ENCODE measurements around the gene PXDN.

Gene PXDN

GRCh38 chr2:1617425-1618021, 126.8 kb downstream of the PXDN start:
- DNase-seq (ENCODE audit: low read depth, low spot score), result no peak
- Histone ChIP-seq H3K4me3 (ENCODE audit: low read length) (no peak overlapping the region), H3K27ac (ENCODE audit: low read length) (no peak overlapping the region), H3K36me3 (ENCODE audit: control insufficient read depth, insufficient read depth, low read length) (no peaks in the 10 kb centered on the region), H3K4me1 (ENCODE audit: control insufficient read depth, insufficient read depth, low read length) (peaks cover 15% of the 10 kb centered on the region), H3K9me3 (ENCODE audit: control insufficient read depth, insufficient read depth, low read length) (no peaks in the 10 kb centered on the region), H3K27me3 (ENCODE audit: control insufficient read depth, insufficient read depth, low read length) (no peaks in the 10 kb centered on the region)
- WGBS (ENCODE audit: insufficient coverage, insufficient read length), result no CpG with 5 or more reads among the region's 11 CpGs

- no peaks in the 10 kb centered on the region for H3K27me3 ChIP-seq (ENCODE audit: control insufficient read depth, insufficient read depth, low read length)
- no CpG with 5 or more reads among the region's 10 CpGs for WGBS (ENCODE audit: insufficient coverage, insufficient read length)
- no peaks in the 10 kb centered on the region for H3K9me3 ChIP-seq (ENCODE audit: control insufficient read depth, insufficient read depth, low read length)
- H3K4me1 ChIP-seq (ENCODE audit: control insufficient read depth, insufficient read depth, low read length), result peaks cover 13% of the 10 kb centered on the region
- no peak for DNase-seq (ENCODE audit: low read depth, low spot score)
- no peak overlapping the region for H3K4me3 ChIP-seq (ENCODE audit: low read length)
- no peak overlapping the region for H3K27ac ChIP-seq (ENCODE audit: low read length)
- H3K36me3 ChIP-seq (ENCODE audit: control insufficient read depth, insufficient read depth, low read length), result no peaks in the 10 kb centered on the region
Measured at GRCh38 chr2:1614564-1614963, 129.8 kb downstream of the PXDN start.

- no peaks in the 10 kb centered on the region for H3K9me3 ChIP-seq (ENCODE audit: control insufficient read depth, insufficient read depth, low read length)
- no peak for DNase-seq (ENCODE audit: low read depth, low spot score)
- no peaks in the 10 kb centered on the region for H3K27me3 ChIP-seq (ENCODE audit: control insufficient read depth, insufficient read depth, low read length)
- H3K4me1 ChIP-seq (ENCODE audit: control insufficient read depth, insufficient read depth, low read length), result peaks cover 12% of the 10 kb centered on the region
- WGBS (ENCODE audit: insufficient coverage, insufficient read length), result no CpG with 5 or more reads among the region's 7 CpGs
- no peak overlapping the region for H3K27ac ChIP-seq (ENCODE audit: low read length)
- H3K4me3 ChIP-seq (ENCODE audit: low read length), result no peak overlapping the region
- no peaks in the 10 kb centered on the region for H3K36me3 ChIP-seq (ENCODE audit: control insufficient read depth, insufficient read depth, low read length)
Measured at GRCh38 chr2:1613731-1614354, 130.5 kb downstream of the PXDN start.

- Histone ChIP-seq H3K27me3 (ENCODE audit: control insufficient read depth, insufficient read depth, low read length) (no peaks in the 10 kb centered on the region), H3K27ac (ENCODE audit: low read length) (no peak overlapping the region), H3K4me3 (ENCODE audit: low read length) (no peak overlapping the region), H3K4me1 (ENCODE audit: control insufficient read depth, insufficient read depth, low read length) (peaks cover 10% of the 10 kb centered on the region), H3K36me3 (ENCODE audit: control insufficient read depth, insufficient read depth, low read length) (no peaks in the 10 kb centered on the region), H3K9me3 (ENCODE audit: control insufficient read depth, insufficient read depth, low read length) (no peaks in the 10 kb centered on the region)
- DNase-seq (ENCODE audit: low read depth, low spot score), result no peak
- WGBS (ENCODE audit: insufficient coverage, insufficient read length), result no CpG with 5 or more reads among the region's 9 CpGs
Measured at GRCh38 chr2:1613078-1613445, 131.3 kb downstream of the PXDN start.

GRCh38 chr2:1612391-1613077, 131.8 kb downstream of the PXDN start:
- H3K4me3 ChIP-seq (ENCODE audit: low read length), result no peak overlapping the region
- no peak for DNase-seq (ENCODE audit: low read depth, low spot score)
- no peak overlapping the region for H3K27ac ChIP-seq (ENCODE audit: low read length)
- H3K9me3 ChIP-seq (ENCODE audit: control insufficient read depth, insufficient read depth, low read length), result no peaks in the 10 kb centered on the region
- H3K27me3 ChIP-seq (ENCODE audit: control insufficient read depth, insufficient read depth, low read length), result no peaks in the 10 kb centered on the region
- peaks cover 6% of the 10 kb centered on the region for H3K4me1 ChIP-seq (ENCODE audit: control insufficient read depth, insufficient read depth, low read length)
- no peaks in the 10 kb centered on the region for H3K36me3 ChIP-seq (ENCODE audit: control insufficient read depth, insufficient read depth, low read length)
- no CpG with 5 or more reads among the region's 6 CpGs for WGBS (ENCODE audit: insufficient coverage, insufficient read length)

GRCh38 chr2:1611886-1612285, 132.4 kb downstream of the PXDN start:
- H3K27ac ChIP-seq (ENCODE audit: low read length), result no peak overlapping the region
- WGBS (ENCODE audit: insufficient coverage, insufficient read length), result no CpG with 5 or more reads among the region's 8 CpGs
- H3K36me3 ChIP-seq (ENCODE audit: control insufficient read depth, insufficient read depth, low read length), result no peaks in the 10 kb centered on the region
- H3K4me1 ChIP-seq (ENCODE audit: control insufficient read depth, insufficient read depth, low read length), result peaks cover 6% of the 10 kb centered on the region
- no peak overlapping the region for H3K4me3 ChIP-seq (ENCODE audit: low read length)
- no peaks in the 10 kb centered on the region for H3K27me3 ChIP-seq (ENCODE audit: control insufficient read depth, insufficient read depth, low read length)
- H3K9me3 ChIP-seq (ENCODE audit: control insufficient read depth, insufficient read depth, low read length), result no peaks in the 10 kb centered on the region
- DNase-seq (ENCODE audit: low read depth, low spot score), result no peak

- no peak overlapping the region for H3K4me3 ChIP-seq (ENCODE audit: low read length)
- H3K9me3 ChIP-seq (ENCODE audit: control insufficient read depth, insufficient read depth, low read length), result no peaks in the 10 kb centered on the region
- peaks cover 9% of the 10 kb centered on the region for H3K4me1 ChIP-seq (ENCODE audit: control insufficient read depth, insufficient read depth, low read length)
- H3K36me3 ChIP-seq (ENCODE audit: control insufficient read depth, insufficient read depth, low read length), result no peaks in the 10 kb centered on the region
- H3K27ac ChIP-seq (ENCODE audit: low read length), result no peak overlapping the region
- no peak for DNase-seq (ENCODE audit: low read depth, low spot score)
- no peaks in the 10 kb centered on the region for H3K27me3 ChIP-seq (ENCODE audit: control insufficient read depth, insufficient read depth, low read length)
- no CpG with 5 or more reads among the region's 18 CpGs for WGBS (ENCODE audit: insufficient coverage, insufficient read length)
Measured at GRCh38 chr2:1610096-1610485, 134.2 kb downstream of the PXDN start.

GRCh38 chr2:1609485-1610095, 134.7 kb downstream of the PXDN start:
- no peaks in the 10 kb centered on the region for H3K36me3 ChIP-seq (ENCODE audit: control insufficient read depth, insufficient read depth, low read length)
- no CpG with 5 or more reads among the region's 12 CpGs for WGBS (ENCODE audit: insufficient coverage, insufficient read length)
- peaks cover 5% of the 10 kb centered on the region for H3K4me1 ChIP-seq (ENCODE audit: control insufficient read depth, insufficient read depth, low read length)
- H3K9me3 ChIP-seq (ENCODE audit: control insufficient read depth, insufficient read depth, low read length), result no peaks in the 10 kb centered on the region
- no peak for DNase-seq (ENCODE audit: low read depth, low spot score)
- H3K4me3 ChIP-seq (ENCODE audit: low read length), result no peak overlapping the region
- H3K27me3 ChIP-seq (ENCODE audit: control insufficient read depth, insufficient read depth, low read length), result no peaks in the 10 kb centered on the region
- no peak overlapping the region for H3K27ac ChIP-seq (ENCODE audit: low read length)

- Histone ChIP-seq H3K4me1 (ENCODE audit: control insufficient read depth, insufficient read depth, low read length) (peaks cover 4% of the 10 kb centered on the region; the same call in 1 of the 2 replicates), H3K4me3 (ENCODE audit: low read length) (no peak overlapping the region), H3K27me3 (ENCODE audit: control insufficient read depth, insufficient read depth, low read length) (no peaks in the 10 kb centered on the region), H3K9me3 (ENCODE audit: control insufficient read depth, insufficient read depth, low read length) (no peaks in the 10 kb centered on the region), H3K36me3 (ENCODE audit: control insufficient read depth, insufficient read depth, low read length) (no peaks in the 10 kb centered on the region), H3K27ac (ENCODE audit: low read length) (no peak overlapping the region)
- no CpG with 5 or more reads among the region's 3 CpGs for WGBS (ENCODE audit: insufficient coverage, insufficient read length)
- DNase-seq (ENCODE audit: low read depth, low spot score), result no peak
Measured at GRCh38 chr2:1609040-1609439, 135.3 kb downstream of the PXDN start.

- DNase-seq (ENCODE audit: low read depth, low spot score), result no peak
- Histone ChIP-seq H3K4me1 (ENCODE audit: control insufficient read depth, insufficient read depth, low read length) (peaks cover 4% of the 10 kb centered on the region; the same call in 1 of the 2 replicates), H3K4me3 (ENCODE audit: low read length) (no peak overlapping the region), H3K27me3 (ENCODE audit: control insufficient read depth, insufficient read depth, low read length) (no peaks in the 10 kb centered on the region), H3K36me3 (ENCODE audit: control insufficient read depth, insufficient read depth, low read length) (no peaks in the 10 kb centered on the region), H3K27ac (ENCODE audit: low read length) (no peak overlapping the region), H3K9me3 (ENCODE audit: control insufficient read depth, insufficient read depth, low read length) (no peaks in the 10 kb centered on the region)
- WGBS (ENCODE audit: insufficient coverage, insufficient read length), result no CpG with 5 or more reads among the region's 11 CpGs
Measured at GRCh38 chr2:1607971-1608688, 136.2 kb downstream of the PXDN start.
